HCT116 (cell line): ENCODE results near the gene PIPOX. TPM values are rescaled to one million over a fixed set of nuclear protein-coding genes. Genes with fewer than 3 reads are reported as not detected.

ENCODE experiments used
- ATAC-seq: fragments of 200-7000 bp; cut with Tn5 transposase; 2 replicates; pipeline ENCODE4 v1.9.1; 2020; ENCODE audit warnings: mild to moderate bottlenecking, moderate library complexity
- BruUV-seq: library from RNA; stranded (reverse); fragments of 400-500 nt; replicated peaks from 2 replicates; lab custom pipeline; 2021; lab: Mats Ljungman, UMichigan
- CTCF ChIA-PET: fragments of 300-600 bp; sonication (Branson Sonifier 250); formaldehyde crosslinking; loops from one replicate; lab custom pipeline; 2021; ENCODE audit warnings: antibody characterized with exemption; lab: Charles Lee
- POLR2A ChIA-PET: fragments of 300-600, 350-600 bp; sonication (Branson Sonifier 250); formaldehyde crosslinking; loops from one replicate; lab custom pipeline; 2021; ENCODE audit warnings: antibody characterized with exemption; lab: Charles Lee
- RAD21 ChIA-PET, 2 experiments: fragments of 300-600 bp; sonication (Branson Sonifier 250); formaldehyde crosslinking; loops; one replicate each; lab custom pipeline; 2023; ENCODE audit warnings: low total read pairs in 2 of 2; ENCODE audit not compliant: uncharacterized antibody in 2 of 2, unreplicated experiment in 2 of 2, low non-redundant PET in 1 of 2; lab: Charles Lee
- DNase-seq: peaks from one replicate; pipeline ENCODE4 v3.0.0-alpha.2; 2010; ENCODE audit warnings: low read depth, low spot score
- H2AFZ ChIP-seq: fragments of 200-600 bp; shearing (Covaris generic), sonication (generic); 2 replicates; pipeline ENCODE4 v1.6.1; 2017; ENCODE audit warnings: low read depth, mixed run types, mixed read lengths, antibody characterized with exemption, low read length; ENCODE audit not compliant: poor library complexity, severe bottlenecking
- H3K27ac ChIP-seq: 2 replicates; pipeline ENCODE4 v1.5.1; 2012; ENCODE audit warnings: low read depth, low read length
- H3K27me3 ChIP-seq: fragments of 200-600 bp; sonication (generic); 2 replicates; pipeline ENCODE4 v1.6.1; 2016; ENCODE audit warnings: mixed run types, low read length, mixed read lengths; ENCODE audit not compliant: insufficient read depth
- H3K36me3 ChIP-seq, 2 experiments: fragments of 200-500 bp in 1 of 2; fragments of 200-600 bp in 1 of 2; sonication (Bioruptor generic) in 1 of 2; sonication (generic) in 1 of 2; 2 replicates each; pipeline versions ENCODE4 v1.5.1 to v1.6.1; 2014 to 2016; ENCODE audit warnings: low read length in 2 of 2, inconsistent platforms in 1 of 2, mixed read lengths in 1 of 2, mixed run types in 1 of 2; ENCODE audit not compliant: insufficient read depth in 2 of 2, control insufficient read depth in 1 of 2
- H3K4me1 ChIP-seq, 2 experiments: fragments of 200-600 bp in 1 of 2; sonication (generic) in 1 of 2; 2 replicates each; pipeline versions ENCODE4 v1.5.1 to v1.6.1; 2012 to 2017; ENCODE audit warnings: low read length in 2 of 2, inconsistent platforms in 1 of 2, mild to moderate bottlenecking in 1 of 2, mixed read lengths in 1 of 2, mixed run types in 1 of 2, moderate library complexity in 1 of 2; ENCODE audit not compliant: insufficient read depth in 2 of 2, control insufficient read depth in 1 of 2
- H3K4me2 ChIP-seq: fragments of 200-600 bp; sonication (generic); 2 replicates; pipeline ENCODE4 v1.6.1; 2017; ENCODE audit warnings: mixed run types, low read length, mixed read lengths
- H3K4me3 ChIP-seq, 2 experiments: fragments of 200-600 bp in 1 of 2; sonication (generic) in 1 of 2; replicated peaks in 1 of 2; 2 replicates each; pipeline ENCODE4 v1.5.1; 2011 to 2016; ENCODE audit warnings: low read length in 2 of 2, control low read depth in 1 of 2, low read depth in 1 of 2, mild to moderate bottlenecking in 1 of 2, mixed read lengths in 1 of 2, mixed run types in 1 of 2
- H3K79me2 ChIP-seq: fragments of 200-600 bp; sonication (generic); 2 replicates; pipeline ENCODE4 v1.6.1; 2017; ENCODE audit warnings: mild to moderate bottlenecking, mixed run types, low read length, moderate library complexity, mixed read lengths; ENCODE audit not compliant: insufficient read depth
- H3K9ac ChIP-seq: fragments of 200-600 bp; sonication (generic); 2 replicates; pipeline ENCODE4 v1.6.1; 2016; ENCODE audit warnings: low read length, mixed read lengths
- H3K9me2 ChIP-seq: fragments of 200-600 bp; sonication (generic), shearing (Covaris generic); 2 replicates; pipeline ENCODE4 v1.6.1; 2017; ENCODE audit warnings: mixed run types, mild to moderate bottlenecking, moderate library complexity; ENCODE audit not compliant: insufficient read depth
- H3K9me3 ChIP-seq, 2 experiments: fragments of 200-500 bp in 1 of 2; fragments of 200-600 bp in 1 of 2; sonication (Bioruptor generic) in 1 of 2; sonication (generic) in 1 of 2; 2 replicates each; pipeline ENCODE4 v1.6.1; 2014 to 2017; ENCODE audit warnings: low read length in 2 of 2, mixed read lengths in 2 of 2, inconsistent platforms in 1 of 2, low read depth in 1 of 2, mild to moderate bottlenecking in 1 of 2, mixed run types in 1 of 2, moderate library complexity in 1 of 2; ENCODE audit not compliant: control insufficient read depth in 1 of 2, insufficient read depth in 1 of 2
- H4K20me1 ChIP-seq: fragments of 200-600 bp; sonication (generic), shearing (Covaris generic); 2 replicates; pipeline ENCODE4 v1.6.1; 2017; ENCODE audit warnings: mixed run types, mild to moderate bottlenecking, moderate library complexity; ENCODE audit not compliant: insufficient read depth
- CBX3 ChIP-seq: IDR thresholded peaks from 2 replicates; pipeline ENCODE4 v1.6.1; 2012; ENCODE audit warnings: low read depth
- ELF1 ChIP-seq: IDR thresholded peaks from 2 replicates; pipeline ENCODE4 v1.6.1; 2012; ENCODE audit warnings: low read depth, borderline replicate concordance
- JUND ChIP-seq: IDR thresholded peaks from 2 replicates; pipeline ENCODE4 v1.6.1; 2012
- POLR2A ChIP-seq: IDR thresholded peaks from 2 replicates; pipeline ENCODE4 v1.7.0; 2011; ENCODE audit warnings: borderline replicate concordance; ENCODE audit not compliant: insufficient read depth, insufficient read length; ENCODE audit errors: extremely low read depth
- POLR2AphosphoS5 ChIP-seq: IDR thresholded peaks from 2 replicates; pipeline ENCODE4 v1.6.1; 2011; ENCODE audit warnings: mild to moderate bottlenecking, low read depth, low read length, moderate library complexity
- RAD21 ChIP-seq: IDR thresholded peaks from 2 replicates; pipeline ENCODE4 v1.6.1; 2012; ENCODE audit warnings: low read depth, mild to moderate bottlenecking
- SP1 ChIP-seq: IDR thresholded peaks from 2 replicates; pipeline ENCODE4 v1.6.1; 2012; ENCODE audit warnings: low read depth
- SRF ChIP-seq: IDR thresholded peaks from 2 replicates; pipeline ENCODE4 v1.6.1; 2012; ENCODE audit warnings: low read depth
- TCF7L2 ChIP-seq: IDR thresholded peaks from 2 replicates; pipeline ENCODE4 v1.7.0; 2011; ENCODE audit warnings: borderline replicate concordance, inconsistent platforms; ENCODE audit not compliant: insufficient read depth, insufficient read length; ENCODE audit errors: extremely low read depth
- YY1 ChIP-seq: IDR thresholded peaks from 2 replicates; pipeline ENCODE4 v1.6.1; 2011; ENCODE audit warnings: low read length, low read depth, moderate library complexity, mild to moderate bottlenecking; ENCODE audit not compliant: insufficient replicate concordance; ENCODE audit errors: extremely low read depth
- ZFX ChIP-seq: fragments of 450-650 bp; IDR thresholded peaks from 2 replicates; pipeline ENCODE4 v1.6.1; 2017
- intact Hi-C: fragments of 100-400 bp; cut with micrococcal nuclease; formaldehyde crosslinking; loops from 2 replicates; pipeline ENCODE4 v1.10.0; 2022
- total RNA-seq: library from RNA; stranded (reverse); gene quantifications from one replicate; pipeline ENCODE4 v1.2.1, GENCODE V29; 2021; ENCODE audit not compliant: unreplicated experiment
- TF ChIP-seq, protein P1 (sequence below), 3 experiments: fragments of 200-600 bp in 1 of 3; sonication (generic) in 1 of 3; IDR thresholded peaks in 2 of 3; conservative IDR thresholded peaks in 1 of 3; 2 replicates each; pipeline ENCODE4 v1.5.1; 2012 to 2017; ENCODE audit warnings: low read depth in 2 of 3, low read length in 2 of 3, antibody characterized with exemption in 1 of 3, borderline replicate concordance in 1 of 3, control low read depth in 1 of 3, mild to moderate bottlenecking in 1 of 3, mixed read lengths in 1 of 3, mixed run types in 1 of 3, moderate library complexity in 1 of 3; ENCODE audit not compliant: insufficient read depth in 1 of 3
- TF ChIP-seq, protein P2 (sequence below): IDR thresholded peaks from 2 replicates; pipeline ENCODE4 v1.6.1; 2012; ENCODE audit warnings: low read depth
- TF ChIP-seq, protein P3 (sequence below): IDR thresholded peaks from 2 replicates; pipeline ENCODE4 v1.6.1; 2012
- TF ChIP-seq, protein P4 (sequence below): IDR thresholded peaks from 2 replicates; pipeline ENCODE4 v1.6.1; 2011; ENCODE audit warnings: mild to moderate bottlenecking, low read length, moderate library complexity; ENCODE audit not compliant: insufficient replicate concordance; ENCODE audit errors: extremely low read depth

The PIPOX gene
- total RNA-seq, 1 experiment from 2014 or later: 1.8 TPM

DNA sequence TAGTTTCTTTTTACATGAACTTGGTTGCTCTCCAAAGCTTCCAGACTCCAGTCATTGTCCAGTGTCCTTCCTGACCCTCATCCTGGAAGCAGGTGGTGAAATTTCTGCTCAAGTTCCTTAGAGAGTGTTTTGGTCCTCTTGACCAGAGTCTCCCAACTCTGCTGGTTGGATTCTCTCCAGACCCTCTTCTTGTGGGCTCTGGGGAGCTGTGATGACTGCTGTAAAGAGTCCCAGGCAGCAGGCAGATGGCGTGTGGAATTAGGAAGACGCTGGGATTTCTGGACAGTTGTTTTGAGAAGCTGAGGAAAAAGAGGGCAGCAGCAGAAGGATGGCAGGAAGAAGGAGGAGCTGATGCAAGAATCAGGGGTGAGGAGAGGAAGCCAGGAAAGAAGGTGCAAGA, 35.5 kb upstream of the PIPOX start:
- DNase-seq (no peak), ATAC-seq (no peak)
- Histone ChIP-seq H3K9ac (no peak overlapping the region), H3K9me2 (no peaks in the 10 kb centered on the region), H3K4me2 (0 out of 2 replicates have a peak overlapping the region, but pooled peaks have one; percentile 1), H2AFZ (no peak overlapping the region), H4K20me1 (no peaks in the 10 kb centered on the region), H3K4me1 (peaks cover 0 to 15% of the 10 kb centered on the region in 2 experiments; a peak in 2 of 4 replicates), H3K9me3 (no peaks in the 10 kb centered on the region), H3K27ac (no peak overlapping the region), H3K27me3 (peaks cover 66% of the 10 kb centered on the region), H3K4me3 (no peak overlapping the region), H3K36me3 (no peaks in the 10 kb centered on the region), H3K79me2 (no peaks in the 10 kb centered on the region)
- ChIA-PET POLR2A (no interaction called here), RAD21 (no interaction called here), CTCF (interaction anchor here (0.9 kb wide), 1 partner anchor 42 kb away, joined by 3 read pairs; no protein-coding TSS in a partner anchor)
- TF ChIP-seq JUND (no peak), CBX3 (no peak), POLR2AphosphoS5 (no peak), SRF (no peak), ELF1 (no peak), ZFX (no peak), POLR2A (no peak), RAD21 (no peak), TCF7L2 (no peak), SP1 (no peak), YY1 (no peak)
- TF ChIP-seq, protein P1, sequence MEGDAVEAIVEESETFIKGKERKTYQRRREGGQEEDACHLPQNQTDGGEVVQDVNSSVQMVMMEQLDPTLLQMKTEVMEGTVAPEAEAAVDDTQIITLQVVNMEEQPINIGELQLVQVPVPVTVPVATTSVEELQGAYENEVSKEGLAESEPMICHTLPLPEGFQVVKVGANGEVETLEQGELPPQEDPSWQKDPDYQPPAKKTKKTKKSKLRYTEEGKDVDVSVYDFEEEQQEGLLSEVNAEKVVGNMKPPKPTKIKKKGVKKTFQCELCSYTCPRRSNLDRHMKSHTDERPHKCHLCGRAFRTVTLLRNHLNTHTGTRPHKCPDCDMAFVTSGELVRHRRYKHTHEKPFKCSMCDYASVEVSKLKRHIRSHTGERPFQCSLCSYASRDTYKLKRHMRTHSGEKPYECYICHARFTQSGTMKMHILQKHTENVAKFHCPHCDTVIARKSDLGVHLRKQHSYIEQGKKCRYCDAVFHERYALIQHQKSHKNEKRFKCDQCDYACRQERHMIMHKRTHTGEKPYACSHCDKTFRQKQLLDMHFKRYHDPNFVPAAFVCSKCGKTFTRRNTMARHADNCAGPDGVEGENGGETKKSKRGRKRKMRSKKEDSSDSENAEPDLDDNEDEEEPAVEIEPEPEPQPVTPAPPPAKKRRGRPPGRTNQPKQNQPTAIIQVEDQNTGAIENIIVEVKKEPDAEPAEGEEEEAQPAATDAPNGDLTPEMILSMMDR (IDR thresholded peaks at IDR 0.05 in 2 of 3, conservative IDR thresholded peaks at IDR 0.05 in 1 of 3; ENCODE audit: borderline replicate concordance in 1 of 3, insufficient read depth in 1 of 3, low read depth in 2 of 3, low read length in 2 of 3): no peak
- TF ChIP-seq, protein P2, sequence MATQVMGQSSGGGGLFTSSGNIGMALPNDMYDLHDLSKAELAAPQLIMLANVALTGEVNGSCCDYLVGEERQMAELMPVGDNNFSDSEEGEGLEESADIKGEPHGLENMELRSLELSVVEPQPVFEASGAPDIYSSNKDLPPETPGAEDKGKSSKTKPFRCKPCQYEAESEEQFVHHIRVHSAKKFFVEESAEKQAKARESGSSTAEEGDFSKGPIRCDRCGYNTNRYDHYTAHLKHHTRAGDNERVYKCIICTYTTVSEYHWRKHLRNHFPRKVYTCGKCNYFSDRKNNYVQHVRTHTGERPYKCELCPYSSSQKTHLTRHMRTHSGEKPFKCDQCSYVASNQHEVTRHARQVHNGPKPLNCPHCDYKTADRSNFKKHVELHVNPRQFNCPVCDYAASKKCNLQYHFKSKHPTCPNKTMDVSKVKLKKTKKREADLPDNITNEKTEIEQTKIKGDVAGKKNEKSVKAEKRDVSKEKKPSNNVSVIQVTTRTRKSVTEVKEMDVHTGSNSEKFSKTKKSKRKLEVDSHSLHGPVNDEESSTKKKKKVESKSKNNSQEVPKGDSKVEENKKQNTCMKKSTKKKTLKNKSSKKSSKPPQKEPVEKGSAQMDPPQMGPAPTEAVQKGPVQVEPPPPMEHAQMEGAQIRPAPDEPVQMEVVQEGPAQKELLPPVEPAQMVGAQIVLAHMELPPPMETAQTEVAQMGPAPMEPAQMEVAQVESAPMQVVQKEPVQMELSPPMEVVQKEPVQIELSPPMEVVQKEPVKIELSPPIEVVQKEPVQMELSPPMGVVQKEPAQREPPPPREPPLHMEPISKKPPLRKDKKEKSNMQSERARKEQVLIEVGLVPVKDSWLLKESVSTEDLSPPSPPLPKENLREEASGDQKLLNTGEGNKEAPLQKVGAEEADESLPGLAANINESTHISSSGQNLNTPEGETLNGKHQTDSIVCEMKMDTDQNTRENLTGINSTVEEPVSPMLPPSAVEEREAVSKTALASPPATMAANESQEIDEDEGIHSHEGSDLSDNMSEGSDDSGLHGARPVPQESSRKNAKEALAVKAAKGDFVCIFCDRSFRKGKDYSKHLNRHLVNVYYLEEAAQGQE: no peak
- TF ChIP-seq, protein P3, sequence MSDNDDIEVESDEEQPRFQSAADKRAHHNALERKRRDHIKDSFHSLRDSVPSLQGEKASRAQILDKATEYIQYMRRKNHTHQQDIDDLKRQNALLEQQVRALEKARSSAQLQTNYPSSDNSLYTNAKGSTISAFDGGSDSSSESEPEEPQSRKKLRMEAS: no peak
- TF ChIP-seq, protein P4, sequence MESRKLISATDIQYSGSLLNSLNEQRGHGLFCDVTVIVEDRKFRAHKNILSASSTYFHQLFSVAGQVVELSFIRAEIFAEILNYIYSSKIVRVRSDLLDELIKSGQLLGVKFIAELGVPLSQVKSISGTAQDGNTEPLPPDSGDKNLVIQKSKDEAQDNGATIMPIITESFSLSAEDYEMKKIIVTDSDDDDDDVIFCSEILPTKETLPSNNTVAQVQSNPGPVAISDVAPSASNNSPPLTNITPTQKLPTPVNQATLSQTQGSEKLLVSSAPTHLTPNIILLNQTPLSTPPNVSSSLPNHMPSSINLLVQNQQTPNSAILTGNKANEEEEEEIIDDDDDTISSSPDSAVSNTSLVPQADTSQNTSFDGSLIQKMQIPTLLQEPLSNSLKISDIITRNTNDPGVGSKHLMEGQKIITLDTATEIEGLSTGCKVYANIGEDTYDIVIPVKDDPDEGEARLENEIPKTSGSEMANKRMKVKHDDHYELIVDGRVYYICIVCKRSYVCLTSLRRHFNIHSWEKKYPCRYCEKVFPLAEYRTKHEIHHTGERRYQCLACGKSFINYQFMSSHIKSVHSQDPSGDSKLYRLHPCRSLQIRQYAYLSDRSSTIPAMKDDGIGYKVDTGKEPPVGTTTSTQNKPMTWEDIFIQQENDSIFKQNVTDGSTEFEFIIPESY: no peak
- intact Hi-C loops: no loop called here
- BruUV-seq: no TSS peak
